Endometrial microvascular endothelial cells (primary cell): ENCODE measurements around the gene COX5B. TPM values are rescaled to one million over a fixed set of nuclear protein-coding genes. Genes with fewer than 3 reads are reported as not detected.
"Not testable (repeated sequence)": the region's sequence is repeated elsewhere in the genome, so short reads cannot be mapped to it uniquely, and the experiment has no call there.

ENCODE experiments used
- in situ Hi-C: cut with HindIII; loops from 2 replicates; pipeline ENCODE4 v1.10.0; 2017; ENCODE audit warnings: low sequenced_read_pairs, low pct_unique_long_range_greater_than_20kb; ENCODE audit errors: inconsistent ontology term
- total RNA-seq: library from RNA; depleted of rRNA; stranded (reverse); fragments of >200 nt; gene quantifications from one replicate; pipeline ENCODE4 v1.2.3, GENCODE V29; 2015; ENCODE audit errors: inconsistent ontology term

COX5B gene
- total RNA-seq, 1 donor from 2014 or later = 213 TPM

DNA sequence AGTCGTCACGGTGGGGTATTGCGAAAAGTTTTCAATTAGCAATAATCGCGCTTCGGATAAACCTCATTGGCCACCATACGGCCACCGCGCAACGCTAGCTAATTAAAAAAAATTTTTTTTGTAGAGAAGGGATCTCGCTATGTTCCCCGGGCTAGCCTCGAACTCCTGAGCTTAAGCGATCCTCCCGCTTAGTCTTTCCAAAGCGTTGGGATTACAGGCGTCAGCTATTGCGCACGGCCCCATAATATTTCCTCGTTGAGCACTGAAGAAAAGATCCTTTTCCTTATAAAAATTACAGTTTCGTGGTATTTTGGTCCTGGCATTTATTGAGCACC lies 18.7 kb downstream of the COX5B start:
- in situ Hi-C loops = no loop called here

DNA sequence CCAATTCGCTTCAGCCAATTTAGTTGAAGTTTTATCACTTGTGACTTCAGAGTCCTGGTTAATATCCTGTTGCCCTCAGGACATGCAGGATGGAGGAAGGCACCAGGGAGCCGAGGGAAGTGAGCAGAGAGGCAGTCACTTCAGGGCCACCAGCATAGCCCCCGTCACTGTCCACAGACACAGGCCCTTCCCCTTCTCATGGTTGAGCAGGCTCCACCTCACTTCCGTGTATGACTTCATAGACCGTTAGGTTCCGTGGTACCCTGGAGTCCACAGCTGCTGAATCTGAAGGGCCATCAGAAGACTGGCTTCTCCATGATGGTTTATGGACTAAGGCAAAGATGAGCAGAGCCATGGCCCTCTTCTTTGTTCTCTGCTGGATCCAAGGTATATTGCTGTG lies 23.6 kb downstream of the COX5B start, which contains the start of gene C2orf92:
Gene C2orf92 (plus strand): TSS at position 266 of the 400 bp plus-strand sequence. CDS start 76 bp downstream, at position 342.
- in situ Hi-C loops = no loop called here

DNA sequence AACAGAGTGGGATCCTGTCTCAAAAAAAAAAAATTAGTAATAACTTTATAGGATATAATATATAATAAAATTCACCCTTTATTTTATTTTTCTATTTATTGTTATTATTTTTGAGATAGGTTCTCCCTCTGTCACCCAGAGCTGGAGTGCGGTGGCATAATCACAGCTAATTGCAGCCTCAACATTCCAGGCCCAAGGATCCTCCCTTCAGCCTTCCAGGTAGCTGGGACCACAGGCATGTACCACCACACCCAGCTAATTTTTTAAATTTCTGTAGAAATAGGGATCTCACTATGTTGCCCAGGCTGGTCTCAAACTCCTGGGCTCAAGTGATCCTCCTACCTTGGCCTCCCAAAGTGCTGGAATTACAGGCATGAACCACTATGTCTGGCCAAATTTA lies 24.6 kb downstream of the COX5B start:
- in situ Hi-C loops = no loop called here

DNA sequence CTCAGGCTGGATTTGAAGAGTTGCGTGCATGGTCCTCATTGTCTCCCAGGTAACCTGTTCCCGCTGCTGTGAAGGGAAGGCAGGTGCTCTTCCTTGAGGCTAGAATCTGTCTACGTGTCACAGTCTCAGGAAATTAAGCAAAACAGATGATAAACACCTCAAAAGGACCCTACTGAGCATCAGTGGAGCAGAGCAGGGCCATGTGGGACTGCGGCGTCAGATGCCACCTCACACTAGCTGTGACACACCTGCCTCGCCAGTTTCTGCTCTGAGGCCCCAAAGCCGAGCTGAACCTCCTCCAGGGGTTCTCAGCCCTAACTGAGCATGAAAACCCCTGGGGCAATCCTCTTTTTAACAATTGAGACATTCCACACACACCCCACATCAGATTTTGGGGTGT lies 25.7 kb downstream of the COX5B start:
- in situ Hi-C loops = no loop called here

DNA sequence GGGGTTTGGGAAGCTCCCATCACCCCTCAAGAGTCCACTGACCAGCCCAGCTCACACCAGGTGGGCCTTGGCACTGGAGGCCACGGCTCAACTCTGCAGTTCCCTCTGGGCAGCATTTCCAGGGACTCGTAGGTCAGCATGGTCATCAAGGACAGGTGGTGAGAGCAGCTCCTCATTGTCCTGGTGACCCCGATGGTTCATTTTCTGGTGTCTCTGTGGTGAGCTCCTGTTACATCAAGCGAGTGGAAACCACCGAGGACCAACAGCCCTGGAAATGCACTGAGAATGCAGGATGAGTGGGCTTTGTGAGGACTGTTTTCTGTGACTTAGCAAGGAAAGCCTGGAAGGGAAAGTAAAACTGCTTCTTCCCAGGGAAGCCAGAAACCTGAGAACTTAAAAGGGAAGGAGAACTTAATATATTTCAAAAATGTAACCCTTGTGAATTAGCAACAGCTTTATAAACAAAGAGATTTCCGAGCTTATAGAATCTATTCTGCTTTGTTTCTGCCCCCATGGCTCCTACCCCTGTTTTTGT lies 26.8 kb downstream of the COX5B start:
- in situ Hi-C loops = not testable (repeated sequence)

DNA sequence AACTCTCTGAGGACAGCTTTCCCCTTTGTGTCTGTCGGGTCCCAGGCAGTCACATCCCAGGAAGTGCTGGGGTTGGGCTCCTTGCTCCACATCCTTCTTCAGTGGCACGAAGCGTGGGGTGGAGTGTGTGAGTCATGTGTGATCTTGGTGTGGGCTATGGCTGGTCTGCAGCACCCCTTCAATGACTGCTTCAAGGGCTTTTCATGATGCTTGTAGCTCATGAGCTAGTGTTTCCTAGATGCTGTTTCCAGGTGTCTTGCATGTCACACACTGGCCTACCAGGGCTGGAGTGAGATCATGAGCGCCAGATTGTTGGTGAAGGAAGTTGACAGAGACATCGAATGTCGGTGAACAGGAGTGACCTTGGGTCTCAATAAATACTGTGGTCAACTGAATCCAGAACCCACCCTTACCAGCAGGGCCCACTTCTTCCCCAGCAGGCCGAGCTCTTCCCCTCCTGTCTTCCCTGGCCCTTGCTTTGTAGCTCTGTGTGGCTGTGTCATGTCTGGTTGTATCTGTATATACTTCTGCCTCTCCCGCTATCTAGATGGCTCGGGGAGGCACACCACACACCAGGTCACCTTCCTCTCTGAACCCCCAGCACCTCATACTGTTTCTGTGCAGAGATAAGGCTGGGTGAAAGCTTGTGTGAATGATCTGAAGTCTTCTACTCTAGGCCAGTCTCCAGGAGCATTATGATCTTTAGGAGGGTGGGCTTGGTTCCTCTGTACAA lies 27.5 kb downstream of the COX5B start:
- in situ Hi-C loops = no loop called here

DNA sequence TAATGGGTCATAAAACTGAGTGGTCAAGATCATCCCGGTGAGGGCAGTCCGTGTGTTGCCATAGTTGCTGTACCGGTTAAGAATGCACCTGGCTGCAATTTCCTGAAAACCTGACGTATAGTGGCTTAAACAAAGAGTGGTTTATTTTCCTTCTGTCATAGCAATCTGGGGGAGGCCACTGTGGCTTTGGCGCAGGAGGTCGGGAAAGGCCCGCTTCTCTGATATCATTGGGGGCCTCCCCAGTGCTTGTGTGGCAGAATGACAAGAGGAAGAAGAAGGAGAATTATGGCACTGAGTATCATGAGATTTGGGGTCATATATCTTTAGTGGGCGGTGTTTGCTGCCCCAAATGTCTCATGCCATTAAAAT lies 28.0 kb downstream of the COX5B start:
- in situ Hi-C loops = no loop called here

DNA sequence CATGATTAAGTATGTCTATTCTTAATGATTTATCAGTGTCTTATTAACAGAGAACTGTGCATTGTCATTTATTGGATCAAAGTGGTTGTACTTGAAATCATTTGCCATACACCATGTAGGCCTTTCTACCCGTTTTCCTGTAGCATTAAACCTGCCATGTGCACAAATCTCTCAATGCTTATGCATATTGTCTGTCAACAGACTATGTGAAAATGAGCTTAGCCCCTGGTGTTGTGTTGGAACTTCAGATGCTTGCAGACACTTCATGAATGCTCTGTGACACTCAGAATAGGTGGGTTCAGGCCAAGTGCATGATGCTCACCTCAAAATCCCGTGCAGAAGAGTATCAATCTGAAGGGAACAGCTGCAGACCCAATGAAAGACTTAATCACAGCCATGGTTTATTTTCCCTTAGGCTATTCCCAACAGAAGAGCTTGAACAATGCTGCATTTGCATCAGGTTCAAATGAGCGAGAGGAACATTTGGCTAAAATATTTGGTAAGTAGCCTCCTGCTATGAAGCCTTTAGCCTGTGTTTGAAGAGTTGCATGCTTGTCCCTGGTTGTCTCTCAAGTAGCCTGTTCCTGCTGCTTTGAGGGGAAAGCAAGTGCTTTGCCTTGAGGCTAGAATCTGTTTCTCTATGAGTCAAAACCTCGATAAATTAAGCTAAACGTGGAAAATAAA lies 29.7 kb downstream of the COX5B start:
- in situ Hi-C loops = no loop called here

DNA sequence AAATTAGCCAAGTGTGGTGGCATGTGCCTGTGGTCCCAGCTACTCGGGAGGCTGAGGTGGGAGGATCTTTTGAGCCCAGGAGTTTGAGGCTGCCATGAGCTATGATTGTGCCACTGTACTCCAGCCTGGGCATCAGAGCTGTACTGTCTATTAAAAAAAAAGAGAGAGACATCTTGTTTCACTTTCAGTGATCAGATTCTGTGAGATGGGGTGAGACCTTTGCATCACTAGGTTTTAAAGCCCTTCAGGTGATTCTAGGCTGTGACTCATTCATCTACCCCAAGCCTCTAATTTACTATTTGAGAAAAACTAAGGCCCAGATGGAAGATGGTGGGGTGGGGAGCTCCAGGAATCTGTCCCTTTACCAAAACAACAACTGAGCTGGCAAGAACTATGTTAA lies 30.8 kb downstream of the COX5B start:
- in situ Hi-C loops = no loop called here

DNA sequence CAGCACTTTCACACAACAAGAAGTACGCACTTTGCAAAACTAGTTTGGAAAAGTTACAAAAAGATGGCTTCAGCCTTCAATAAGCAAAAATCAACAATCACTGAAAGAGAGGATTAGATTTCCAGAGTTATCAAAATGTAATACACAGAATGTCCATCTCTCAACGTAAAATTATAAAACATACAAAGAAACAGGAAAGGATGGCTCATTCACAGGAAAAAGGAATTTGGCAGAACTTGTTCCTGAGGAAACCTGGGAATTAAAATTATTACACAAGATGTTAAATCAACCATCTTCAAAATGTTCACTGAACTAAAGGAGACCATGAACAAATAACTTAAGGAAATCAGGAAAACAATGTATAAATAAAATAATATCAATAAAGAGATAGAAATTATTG lies 31.6 kb downstream of the COX5B start:
- in situ Hi-C loops = no loop called here

DNA sequence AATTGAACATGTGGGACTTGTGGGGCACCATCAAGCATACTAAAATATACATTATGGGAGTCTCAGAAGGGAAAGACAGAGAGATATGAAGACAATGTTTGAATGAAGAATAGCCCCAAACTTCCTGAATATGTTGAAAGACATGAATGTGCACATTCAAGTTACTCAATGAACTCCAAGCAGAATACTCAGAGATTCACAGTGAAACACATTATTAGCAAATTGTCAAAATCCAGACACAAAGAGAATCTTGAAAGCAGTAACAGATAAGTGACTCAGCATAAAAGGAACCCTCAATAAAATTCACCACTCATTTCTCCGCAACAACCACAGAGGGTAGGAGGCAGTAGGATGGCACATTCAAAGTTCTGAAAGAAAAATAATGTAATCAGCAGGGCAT lies 32.4 kb downstream of the COX5B start:
- in situ Hi-C loops = no loop called here

DNA sequence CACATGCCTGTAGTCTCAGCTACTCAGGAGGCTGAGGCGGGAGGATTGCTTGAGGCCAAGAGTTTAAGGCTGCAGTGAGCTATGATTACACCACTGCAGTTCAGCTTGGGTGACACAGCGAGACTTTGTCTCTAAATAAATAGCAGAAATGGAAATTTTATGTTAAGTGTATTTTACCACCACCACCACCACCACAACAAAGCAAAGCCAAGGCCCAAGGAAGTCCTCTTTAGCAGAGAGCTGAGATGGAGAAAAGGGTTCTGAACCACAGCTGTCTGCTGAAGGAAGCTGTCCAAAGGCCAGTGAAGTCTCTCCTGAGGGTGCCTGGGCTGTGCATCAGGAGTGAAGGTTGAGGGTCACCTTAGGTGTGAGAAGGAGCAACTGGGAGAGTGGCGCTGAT lies 41.4 kb downstream of the COX5B start:
- in situ Hi-C loops = not testable (repeated sequence)

DNA sequence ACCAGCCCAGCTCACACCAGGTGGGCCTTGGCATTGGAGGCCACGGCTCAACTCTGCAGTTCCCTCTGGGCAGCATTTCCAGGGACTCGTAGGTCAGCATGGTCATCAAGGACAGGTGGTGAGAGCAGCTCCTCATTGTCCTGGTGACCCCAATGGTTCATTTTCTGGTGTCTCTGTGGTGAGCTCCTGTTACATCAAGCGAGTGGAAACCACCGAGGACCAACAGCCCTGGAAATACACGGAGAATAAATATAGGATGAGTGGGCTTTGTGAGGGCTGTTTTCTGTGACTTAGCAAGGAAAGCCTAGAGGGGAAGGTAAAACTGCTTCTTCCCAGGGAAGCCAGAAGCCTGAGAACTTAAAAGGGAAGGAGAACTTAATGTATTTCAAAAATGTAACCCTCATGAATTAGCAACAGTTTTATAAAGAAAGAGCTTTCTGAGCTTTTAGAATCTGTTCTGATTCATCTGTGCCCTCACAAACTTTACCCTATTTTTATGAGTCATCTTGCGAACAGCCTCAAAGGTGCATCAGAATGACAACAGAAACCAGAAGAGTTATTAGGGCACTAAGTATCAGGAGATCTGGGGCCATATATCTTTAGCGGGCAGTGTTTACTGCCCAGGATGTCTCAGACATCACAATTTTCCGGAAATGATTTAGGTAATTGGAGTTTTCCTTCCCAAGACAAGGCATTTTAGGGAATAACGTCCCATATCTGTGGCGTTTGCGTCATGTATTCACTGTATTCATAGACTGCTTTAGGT lies 42.4 kb downstream of the COX5B start:
- in situ Hi-C loops = no loop called here

DNA sequence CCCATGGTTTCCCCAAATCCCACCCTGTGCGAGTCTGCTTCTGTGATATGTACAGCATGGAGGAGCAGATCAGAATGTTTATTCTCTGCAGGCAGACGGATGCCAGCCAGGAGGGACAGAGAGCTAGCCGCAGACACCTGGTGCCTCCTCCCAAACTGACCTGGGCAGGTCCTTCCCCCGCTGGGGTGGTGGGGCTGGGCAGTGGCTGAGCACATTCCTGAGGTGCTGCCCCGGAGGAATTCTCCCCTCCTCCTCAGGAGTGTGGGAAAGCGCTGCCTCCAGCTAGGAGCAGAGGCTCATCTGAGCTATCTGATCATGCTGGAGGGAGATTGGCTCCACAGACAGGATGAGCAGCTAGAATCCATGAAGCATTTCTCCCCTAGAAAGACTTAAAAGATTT lies 45.3 kb downstream of the COX5B start:
- in situ Hi-C loops = no loop called here

DNA sequence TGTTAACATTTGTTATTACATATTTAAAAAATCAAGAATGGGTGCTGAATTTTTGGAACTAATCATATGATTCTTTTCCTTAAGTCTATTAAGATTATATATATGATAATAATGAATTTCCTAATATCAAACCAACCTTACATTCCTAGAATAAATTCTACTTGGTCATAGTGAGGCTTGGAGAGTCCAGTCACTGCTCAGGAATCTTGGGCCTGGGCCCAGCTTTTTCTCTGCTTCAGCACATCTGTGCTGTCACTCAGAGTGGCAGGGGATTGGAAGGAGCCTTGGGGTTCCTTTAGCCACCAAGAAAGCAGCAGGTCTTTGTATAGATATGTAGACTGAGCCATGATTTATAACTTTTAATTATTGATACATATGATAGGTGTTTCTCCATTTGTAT lies 47.6 kb downstream of the COX5B start:
- in situ Hi-C loops = no loop called here

DNA sequence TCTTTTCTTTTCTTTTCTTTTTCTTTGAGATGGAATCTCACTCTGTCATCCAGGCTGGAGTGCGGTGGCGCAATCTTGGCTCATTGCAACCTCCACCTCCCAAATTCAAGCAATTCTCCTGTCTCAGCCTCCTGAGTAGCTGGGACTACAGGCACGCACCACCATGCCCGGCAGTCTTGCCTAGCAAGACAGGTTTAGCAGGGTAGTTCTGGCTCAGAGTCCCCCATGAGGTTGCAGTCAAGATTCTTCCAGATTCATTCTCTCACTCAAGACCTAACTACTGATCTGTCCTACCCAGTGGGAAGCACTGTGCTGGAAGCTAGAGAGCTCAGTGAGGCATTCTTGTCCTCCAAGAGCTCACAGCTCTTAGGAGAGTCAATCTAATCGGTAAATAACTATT lies 49.9 kb downstream of the COX5B start:
- in situ Hi-C loops = no loop called here

DNA sequence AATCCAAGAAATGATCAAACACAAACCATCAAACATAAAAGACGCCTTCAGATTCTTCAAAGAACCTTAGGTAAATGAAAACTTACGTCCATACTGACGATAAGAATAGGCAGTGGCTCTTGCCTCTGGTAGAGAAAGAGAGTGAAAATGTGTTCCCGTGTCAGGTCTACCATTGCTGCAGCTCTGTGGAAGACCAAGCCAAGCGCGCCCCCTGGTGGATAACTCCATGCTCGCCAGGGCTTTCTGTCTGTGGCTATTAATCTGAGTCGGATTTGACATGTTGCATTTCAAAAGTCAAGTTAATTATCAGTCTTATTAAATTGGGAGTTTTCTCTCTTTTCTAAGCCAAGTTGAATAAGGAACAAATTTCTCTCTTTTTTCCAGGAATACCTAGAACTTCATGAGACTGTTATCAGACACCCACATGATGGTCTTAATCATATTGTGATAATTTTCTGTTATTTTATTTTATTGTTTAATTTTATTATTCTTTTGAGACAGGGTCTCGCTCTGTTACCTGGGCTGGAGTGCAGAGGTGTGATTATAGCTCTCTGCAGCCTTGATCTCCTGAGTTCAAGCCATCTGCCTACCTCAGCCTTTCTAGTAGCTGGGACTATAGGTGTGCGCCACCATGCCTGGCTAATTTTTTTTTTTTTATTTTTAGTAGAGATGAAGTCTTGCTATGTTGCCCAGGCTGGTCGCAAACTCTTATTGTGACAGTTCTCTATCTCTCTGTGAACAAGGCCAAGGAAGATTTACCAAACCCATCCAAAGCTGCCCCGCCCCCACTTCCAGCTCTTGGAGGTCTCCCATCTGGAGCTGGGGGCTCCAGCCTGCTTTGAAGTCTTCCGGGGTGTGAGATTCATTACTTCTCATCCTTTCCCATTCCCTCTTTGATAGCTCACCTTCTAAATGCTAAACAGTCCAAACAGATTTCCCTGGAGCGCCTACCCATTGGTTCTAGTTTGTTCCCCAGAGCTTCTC lies 51.7 kb downstream of the COX5B start:
- in situ Hi-C loops = no loop called here
